Spleen (tissue), 7 donors: ENCODE data around the gene ZNF236.

Experiments used
- POLR2AphosphoS5 ChIP-seq, 3 donors: sonication (generic); formaldehyde crosslinking; IDR thresholded peaks; one replicate each; pipeline ENCODE4 v1.5.1; 2017; ENCODE audit warnings: antibody characterized with exemption in 3 of 3
- TF ChIP-seq, protein P1 (sequence below), 11 experiments: fragments of 200-600 bp in 7 of 11; fragments of 450-650 bp in 4 of 11; sonication (generic) in 4 of 11; IDR thresholded peaks in 8 of 11; conservative IDR thresholded peaks in 3 of 11; 1 replicate in 7 of 11; 2 replicates in 4 of 11; pipeline versions ENCODE4 v1.4.0 to v1.8.0; 2016 to 2021; ENCODE audit warnings: antibody characterized with exemption in 11 of 11, inconsistent platforms in 4 of 11, mild to moderate bottlenecking in 1 of 11
- donor health status: DM: no; HTN: no; CAD: no; lungs with moderate emphysema.
- donor health status: DM: no; HTN: no; CAD: no.
- donor health status: DM: no; HTN: no; CAD: no.

DNA sequence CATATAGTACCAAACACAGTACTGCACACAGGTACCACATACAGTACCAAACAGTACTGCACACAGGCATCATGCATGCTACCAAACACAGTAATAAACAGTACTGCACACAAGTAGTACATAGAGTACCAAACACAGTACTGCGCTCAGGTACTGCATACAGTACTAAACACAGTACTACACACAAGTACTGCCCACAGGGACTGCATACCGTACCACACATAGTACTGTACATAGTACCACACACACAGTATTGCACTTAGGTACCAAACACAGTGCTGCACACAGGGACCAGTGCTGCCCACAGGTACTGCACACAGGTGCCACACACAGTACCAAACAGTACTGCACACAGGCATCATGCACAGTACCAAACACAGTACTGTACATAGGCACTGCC lies 74.9 kb downstream of the ZNF236 start:
- no peak for TF ChIP-seq POLR2AphosphoS5 (IDR thresholded peaks at IDR 0.05)
- TF ChIP-seq, protein P1, sequence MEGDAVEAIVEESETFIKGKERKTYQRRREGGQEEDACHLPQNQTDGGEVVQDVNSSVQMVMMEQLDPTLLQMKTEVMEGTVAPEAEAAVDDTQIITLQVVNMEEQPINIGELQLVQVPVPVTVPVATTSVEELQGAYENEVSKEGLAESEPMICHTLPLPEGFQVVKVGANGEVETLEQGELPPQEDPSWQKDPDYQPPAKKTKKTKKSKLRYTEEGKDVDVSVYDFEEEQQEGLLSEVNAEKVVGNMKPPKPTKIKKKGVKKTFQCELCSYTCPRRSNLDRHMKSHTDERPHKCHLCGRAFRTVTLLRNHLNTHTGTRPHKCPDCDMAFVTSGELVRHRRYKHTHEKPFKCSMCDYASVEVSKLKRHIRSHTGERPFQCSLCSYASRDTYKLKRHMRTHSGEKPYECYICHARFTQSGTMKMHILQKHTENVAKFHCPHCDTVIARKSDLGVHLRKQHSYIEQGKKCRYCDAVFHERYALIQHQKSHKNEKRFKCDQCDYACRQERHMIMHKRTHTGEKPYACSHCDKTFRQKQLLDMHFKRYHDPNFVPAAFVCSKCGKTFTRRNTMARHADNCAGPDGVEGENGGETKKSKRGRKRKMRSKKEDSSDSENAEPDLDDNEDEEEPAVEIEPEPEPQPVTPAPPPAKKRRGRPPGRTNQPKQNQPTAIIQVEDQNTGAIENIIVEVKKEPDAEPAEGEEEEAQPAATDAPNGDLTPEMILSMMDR (IDR thresholded peaks at IDR 0.05 in 8 of 11, conservative IDR thresholded peaks at IDR 0.05 in 3 of 11) = no peak
